HCT116 (cell line): ENCODE data around the gene RHOB. TPM values are rescaled to one million over a fixed set of nuclear protein-coding genes. Genes with fewer than 3 reads are reported as not detected.

ENCODE experiments used
- ATAC-seq: fragments of 200-7000 bp; cut with Tn5 transposase; 2 replicates; pipeline ENCODE4 v1.9.1; 2020; ENCODE audit warnings: mild to moderate bottlenecking, moderate library complexity
- BruUV-seq: library from RNA; stranded (reverse); fragments of 400-500 nt; replicated peaks from 2 replicates; lab custom pipeline; 2021; lab: Mats Ljungman, UMichigan
- CTCF ChIA-PET: fragments of 300-600 bp; sonication (Branson Sonifier 250); formaldehyde crosslinking; loops from one replicate; lab custom pipeline; 2021; ENCODE audit warnings: antibody characterized with exemption; lab: Charles Lee
- POLR2A ChIA-PET: fragments of 300-600, 350-600 bp; sonication (Branson Sonifier 250); formaldehyde crosslinking; loops from one replicate; lab custom pipeline; 2021; ENCODE audit warnings: antibody characterized with exemption; lab: Charles Lee
- RAD21 ChIA-PET, 2 experiments: fragments of 300-600 bp; sonication (Branson Sonifier 250); formaldehyde crosslinking; loops; one replicate each; lab custom pipeline; 2023; ENCODE audit warnings: low total read pairs in 2 of 2; ENCODE audit not compliant: uncharacterized antibody in 2 of 2, unreplicated experiment in 2 of 2, low non-redundant PET in 1 of 2; lab: Charles Lee
- DNase-seq: peaks from one replicate; pipeline ENCODE4 v3.0.0-alpha.2; 2010; ENCODE audit warnings: low read depth, low spot score
- H2AFZ ChIP-seq: fragments of 200-600 bp; shearing (Covaris generic), sonication (generic); 2 replicates; pipeline ENCODE4 v1.6.1; 2017; ENCODE audit warnings: low read depth, mixed run types, mixed read lengths, antibody characterized with exemption, low read length; ENCODE audit not compliant: poor library complexity, severe bottlenecking
- H3K27ac ChIP-seq: 2 replicates; pipeline ENCODE4 v1.5.1; 2012; ENCODE audit warnings: low read depth, low read length
- H3K27me3 ChIP-seq: fragments of 200-600 bp; sonication (generic); 2 replicates; pipeline ENCODE4 v1.6.1; 2016; ENCODE audit warnings: mixed run types, low read length, mixed read lengths; ENCODE audit not compliant: insufficient read depth
- H3K36me3 ChIP-seq, 2 experiments: fragments of 200-500 bp in 1 of 2; fragments of 200-600 bp in 1 of 2; sonication (Bioruptor generic) in 1 of 2; sonication (generic) in 1 of 2; 2 replicates each; pipeline versions ENCODE4 v1.5.1 to v1.6.1; 2014 to 2016; ENCODE audit warnings: low read length in 2 of 2, inconsistent platforms in 1 of 2, mixed read lengths in 1 of 2, mixed run types in 1 of 2; ENCODE audit not compliant: insufficient read depth in 2 of 2, control insufficient read depth in 1 of 2
- H3K4me1 ChIP-seq, 2 experiments: fragments of 200-600 bp in 1 of 2; sonication (generic) in 1 of 2; 2 replicates each; pipeline versions ENCODE4 v1.5.1 to v1.6.1; 2012 to 2017; ENCODE audit warnings: low read length in 2 of 2, inconsistent platforms in 1 of 2, mild to moderate bottlenecking in 1 of 2, mixed read lengths in 1 of 2, mixed run types in 1 of 2, moderate library complexity in 1 of 2; ENCODE audit not compliant: insufficient read depth in 2 of 2, control insufficient read depth in 1 of 2
- H3K4me2 ChIP-seq: fragments of 200-600 bp; sonication (generic); 2 replicates; pipeline ENCODE4 v1.6.1; 2017; ENCODE audit warnings: mixed run types, low read length, mixed read lengths
- H3K4me3 ChIP-seq, 2 experiments: fragments of 200-600 bp in 1 of 2; sonication (generic) in 1 of 2; replicated peaks in 1 of 2; 2 replicates each; pipeline ENCODE4 v1.5.1; 2011 to 2016; ENCODE audit warnings: low read length in 2 of 2, control low read depth in 1 of 2, low read depth in 1 of 2, mild to moderate bottlenecking in 1 of 2, mixed read lengths in 1 of 2, mixed run types in 1 of 2
- H3K79me2 ChIP-seq: fragments of 200-600 bp; sonication (generic); 2 replicates; pipeline ENCODE4 v1.6.1; 2017; ENCODE audit warnings: mild to moderate bottlenecking, mixed run types, low read length, moderate library complexity, mixed read lengths; ENCODE audit not compliant: insufficient read depth
- H3K9ac ChIP-seq: fragments of 200-600 bp; sonication (generic); 2 replicates; pipeline ENCODE4 v1.6.1; 2016; ENCODE audit warnings: low read length, mixed read lengths
- H3K9me2 ChIP-seq: fragments of 200-600 bp; sonication (generic), shearing (Covaris generic); 2 replicates; pipeline ENCODE4 v1.6.1; 2017; ENCODE audit warnings: mixed run types, mild to moderate bottlenecking, moderate library complexity; ENCODE audit not compliant: insufficient read depth
- H3K9me3 ChIP-seq, 2 experiments: fragments of 200-500 bp in 1 of 2; fragments of 200-600 bp in 1 of 2; sonication (Bioruptor generic) in 1 of 2; sonication (generic) in 1 of 2; 2 replicates each; pipeline ENCODE4 v1.6.1; 2014 to 2017; ENCODE audit warnings: low read length in 2 of 2, mixed read lengths in 2 of 2, inconsistent platforms in 1 of 2, low read depth in 1 of 2, mild to moderate bottlenecking in 1 of 2, mixed run types in 1 of 2, moderate library complexity in 1 of 2; ENCODE audit not compliant: control insufficient read depth in 1 of 2, insufficient read depth in 1 of 2
- H4K20me1 ChIP-seq: fragments of 200-600 bp; sonication (generic), shearing (Covaris generic); 2 replicates; pipeline ENCODE4 v1.6.1; 2017; ENCODE audit warnings: mixed run types, mild to moderate bottlenecking, moderate library complexity; ENCODE audit not compliant: insufficient read depth
- CBX3 ChIP-seq: IDR thresholded peaks from 2 replicates; pipeline ENCODE4 v1.6.1; 2012; ENCODE audit warnings: low read depth
- EGR1 ChIP-seq: IDR thresholded peaks from 2 replicates; pipeline ENCODE4 v1.6.1; 2012; ENCODE audit warnings: low read depth
- ELF1 ChIP-seq: IDR thresholded peaks from 2 replicates; pipeline ENCODE4 v1.6.1; 2012; ENCODE audit warnings: low read depth, borderline replicate concordance
- EZH2 ChIP-seq: fragments of 200-600 bp; sonication (generic); IDR thresholded peaks from 2 replicates; pipeline ENCODE4 v1.6.1; 2017; ENCODE audit warnings: antibody characterized with exemption, mixed run types
- EZH2phosphoT487 ChIP-seq: fragments of 200-600 bp; IDR thresholded peaks from 2 replicates; pipeline ENCODE4 v1.6.1; 2018; ENCODE audit warnings: antibody characterized with exemption, borderline replicate concordance
- FOSL1 ChIP-seq: IDR thresholded peaks from 2 replicates; pipeline ENCODE4 v1.6.1; 2012; ENCODE audit warnings: low read depth
- MAX ChIP-seq: IDR thresholded peaks from 2 replicates; pipeline ENCODE4 v1.6.1; 2012
- POLR2A ChIP-seq: IDR thresholded peaks from 2 replicates; pipeline ENCODE4 v1.7.0; 2011; ENCODE audit warnings: borderline replicate concordance; ENCODE audit not compliant: insufficient read depth, insufficient read length; ENCODE audit errors: extremely low read depth
- SP1 ChIP-seq: IDR thresholded peaks from 2 replicates; pipeline ENCODE4 v1.6.1; 2012; ENCODE audit warnings: low read depth
- SRF ChIP-seq: IDR thresholded peaks from 2 replicates; pipeline ENCODE4 v1.6.1; 2012; ENCODE audit warnings: low read depth
- TCF7L2 ChIP-seq: IDR thresholded peaks from 2 replicates; pipeline ENCODE4 v1.7.0; 2011; ENCODE audit warnings: borderline replicate concordance, inconsistent platforms; ENCODE audit not compliant: insufficient read depth, insufficient read length; ENCODE audit errors: extremely low read depth
- intact Hi-C: fragments of 100-400 bp; cut with micrococcal nuclease; formaldehyde crosslinking; loops from 2 replicates; pipeline ENCODE4 v1.10.0; 2022
- total RNA-seq: library from RNA; stranded (reverse); gene quantifications from one replicate; pipeline ENCODE4 v1.2.1, GENCODE V29; 2021; ENCODE audit not compliant: unreplicated experiment
- TF ChIP-seq, protein P1 (sequence below): IDR thresholded peaks from 2 replicates; pipeline ENCODE4 v1.6.1; 2011; ENCODE audit warnings: mild to moderate bottlenecking, low read length, moderate library complexity; ENCODE audit not compliant: insufficient replicate concordance; ENCODE audit errors: extremely low read depth
- TF ChIP-seq, protein P2 (sequence below), 3 experiments: fragments of 200-600 bp in 1 of 3; sonication (generic) in 1 of 3; IDR thresholded peaks in 2 of 3; conservative IDR thresholded peaks in 1 of 3; 2 replicates each; pipeline ENCODE4 v1.5.1; 2012 to 2017; ENCODE audit warnings: low read depth in 2 of 3, low read length in 2 of 3, antibody characterized with exemption in 1 of 3, borderline replicate concordance in 1 of 3, control low read depth in 1 of 3, mild to moderate bottlenecking in 1 of 3, mixed read lengths in 1 of 3, mixed run types in 1 of 3, moderate library complexity in 1 of 3; ENCODE audit not compliant: insufficient read depth in 1 of 3
- TF ChIP-seq, protein P3 (sequence below): IDR thresholded peaks from 2 replicates; pipeline ENCODE4 v1.6.1; 2012

Gene RHOB
- total RNA-seq, 1 experiment from 2014 or later = 72.9 TPM

GRCh38 chr2:20397811-20398447 is 48.9 kb upstream of the RHOB start:
- intact Hi-C loops = loop anchor here (2.0 kb wide), 1 partner anchor 45 kb away; no protein-coding TSS in a partner anchor
- CTCF ChIA-PET = interaction anchor here (0.8 to 1.2 kb wide), 2 partner anchors 45 to 244 kb away, joined by 3 read pairs; no protein-coding TSS in a partner anchor
- no peak overlapping the region for H3K9ac ChIP-seq
- no peak for TF ChIP-seq MAX
- TF ChIP-seq SRF = no peak
- no peak for TF ChIP-seq ELF1
- TF ChIP-seq, protein P1, sequence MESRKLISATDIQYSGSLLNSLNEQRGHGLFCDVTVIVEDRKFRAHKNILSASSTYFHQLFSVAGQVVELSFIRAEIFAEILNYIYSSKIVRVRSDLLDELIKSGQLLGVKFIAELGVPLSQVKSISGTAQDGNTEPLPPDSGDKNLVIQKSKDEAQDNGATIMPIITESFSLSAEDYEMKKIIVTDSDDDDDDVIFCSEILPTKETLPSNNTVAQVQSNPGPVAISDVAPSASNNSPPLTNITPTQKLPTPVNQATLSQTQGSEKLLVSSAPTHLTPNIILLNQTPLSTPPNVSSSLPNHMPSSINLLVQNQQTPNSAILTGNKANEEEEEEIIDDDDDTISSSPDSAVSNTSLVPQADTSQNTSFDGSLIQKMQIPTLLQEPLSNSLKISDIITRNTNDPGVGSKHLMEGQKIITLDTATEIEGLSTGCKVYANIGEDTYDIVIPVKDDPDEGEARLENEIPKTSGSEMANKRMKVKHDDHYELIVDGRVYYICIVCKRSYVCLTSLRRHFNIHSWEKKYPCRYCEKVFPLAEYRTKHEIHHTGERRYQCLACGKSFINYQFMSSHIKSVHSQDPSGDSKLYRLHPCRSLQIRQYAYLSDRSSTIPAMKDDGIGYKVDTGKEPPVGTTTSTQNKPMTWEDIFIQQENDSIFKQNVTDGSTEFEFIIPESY = no peak
- no peak for TF ChIP-seq EGR1
- TF ChIP-seq, protein P2, sequence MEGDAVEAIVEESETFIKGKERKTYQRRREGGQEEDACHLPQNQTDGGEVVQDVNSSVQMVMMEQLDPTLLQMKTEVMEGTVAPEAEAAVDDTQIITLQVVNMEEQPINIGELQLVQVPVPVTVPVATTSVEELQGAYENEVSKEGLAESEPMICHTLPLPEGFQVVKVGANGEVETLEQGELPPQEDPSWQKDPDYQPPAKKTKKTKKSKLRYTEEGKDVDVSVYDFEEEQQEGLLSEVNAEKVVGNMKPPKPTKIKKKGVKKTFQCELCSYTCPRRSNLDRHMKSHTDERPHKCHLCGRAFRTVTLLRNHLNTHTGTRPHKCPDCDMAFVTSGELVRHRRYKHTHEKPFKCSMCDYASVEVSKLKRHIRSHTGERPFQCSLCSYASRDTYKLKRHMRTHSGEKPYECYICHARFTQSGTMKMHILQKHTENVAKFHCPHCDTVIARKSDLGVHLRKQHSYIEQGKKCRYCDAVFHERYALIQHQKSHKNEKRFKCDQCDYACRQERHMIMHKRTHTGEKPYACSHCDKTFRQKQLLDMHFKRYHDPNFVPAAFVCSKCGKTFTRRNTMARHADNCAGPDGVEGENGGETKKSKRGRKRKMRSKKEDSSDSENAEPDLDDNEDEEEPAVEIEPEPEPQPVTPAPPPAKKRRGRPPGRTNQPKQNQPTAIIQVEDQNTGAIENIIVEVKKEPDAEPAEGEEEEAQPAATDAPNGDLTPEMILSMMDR (IDR thresholded peaks at IDR 0.05 in 2 of 3, conservative IDR thresholded peaks at IDR 0.05 in 1 of 3; ENCODE audit: borderline replicate concordance in 1 of 3, insufficient read depth in 1 of 3, low read depth in 2 of 3, low read length in 2 of 3) = no peak
- TF ChIP-seq SP1 = no peak
- TF ChIP-seq TCF7L2 = no peak
- no peak for TF ChIP-seq CBX3
- TF ChIP-seq EZH2phosphoT487 = no peak
- no peak for TF ChIP-seq POLR2A
- TF ChIP-seq EZH2 = no peak
- TF ChIP-seq FOSL1 = no peak
- TF ChIP-seq, protein P3, sequence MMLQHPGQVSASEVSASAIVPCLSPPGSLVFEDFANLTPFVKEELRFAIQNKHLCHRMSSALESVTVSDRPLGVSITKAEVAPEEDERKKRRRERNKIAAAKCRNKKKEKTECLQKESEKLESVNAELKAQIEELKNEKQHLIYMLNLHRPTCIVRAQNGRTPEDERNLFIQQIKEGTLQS = no peak
- TF ChIP-seq, all 23 proteins: peak for 0
- Histone ChIP-seq H3K9me3 (no peaks in the 10 kb centered on the region), H3K4me1 (peaks cover 0 to 8% of the 10 kb centered on the region in 2 experiments; a peak in 1 of 4 replicates), H3K4me2 (no peak overlapping the region), H3K79me2 (no peaks in the 10 kb centered on the region), H2AFZ (no peak overlapping the region), H3K9me2 (no peaks in the 10 kb centered on the region), H3K36me3 (no peaks in the 10 kb centered on the region), H3K4me3 (no peak overlapping the region), H3K27ac (no peak overlapping the region), H3K27me3 (no peaks in the 10 kb centered on the region), H4K20me1 (no peaks in the 10 kb centered on the region)
- ChIA-PET RAD21 (no interaction called here), POLR2A (no interaction called here)
- DNase-seq (no peak), ATAC-seq (no peak)
- no TSS peak for BruUV-seq
